ENCODE results near the gene NAT8. TPM values are rescaled to one million over a fixed set of nuclear protein-coding genes. Genes with fewer than 3 reads are reported as not detected.
"Not testable (repeated sequence)": the region's sequence is repeated elsewhere in the genome, so short reads cannot be mapped to it uniquely, and the experiment has no call there.

The NAT8 gene
- total RNA-seq, 2 donors from 2014 or later: not detected

- TF ChIP-seq CTCF (IDR thresholded peaks at IDR 0.05): peak in 3 of 4 experiments; percentile 35 to 49 (median 40)
- H3K9me3 ChIP-seq; H3K4me1 ChIP-seq (replicated peaks); H3K27me3 ChIP-seq (replicated peaks; ENCODE audit: insufficient read depth); intact Hi-C loops (cut with DNase I); H3K27ac ChIP-seq; H3K36me3 ChIP-seq; H3K4me3 ChIP-seq: not testable (repeated sequence)
- DNase-seq (ENCODE audit: low spot score): peak; percentile 47
- WGBS: 21% methylated on average over 5 of the region's 5 CpGs
Measured at GRCh38 chr2:73679951-73680571, 37.8 kb upstream of the NAT8 start.

- H3K4me3 ChIP-seq; H3K36me3 ChIP-seq; H3K4me1 ChIP-seq (replicated peaks); DNase-seq (ENCODE audit: low spot score); H3K27ac ChIP-seq; intact Hi-C loops (cut with DNase I); H3K9me3 ChIP-seq; H3K27me3 ChIP-seq (replicated peaks; ENCODE audit: insufficient read depth): not testable (repeated sequence)
- 54% methylated on average over 2 of the region's 2 CpGs for WGBS
Measured at GRCh38 chr2:73679237-73679636, 37.0 kb upstream of the NAT8 start.

- H3K9me3 ChIP-seq; intact Hi-C loops (cut with DNase I); H3K36me3 ChIP-seq; H3K4me1 ChIP-seq (replicated peaks); DNase-seq (ENCODE audit: low spot score); H3K4me3 ChIP-seq; H3K27ac ChIP-seq; H3K27me3 ChIP-seq (replicated peaks; ENCODE audit: insufficient read depth): not testable (repeated sequence)
- WGBS: 78% methylated on average over 2 of the region's 2 CpGs
Measured at GRCh38 chr2:73678008-73678407, 35.8 kb upstream of the NAT8 start.

GRCh38 chr2:73676211-73676610 is 34.0 kb upstream of the NAT8 start:
- 80% methylated on average over 6 of the region's 6 CpGs for WGBS
- DNase-seq (ENCODE audit: low spot score); H3K36me3 ChIP-seq; H3K27me3 ChIP-seq (replicated peaks; ENCODE audit: insufficient read depth); H3K4me3 ChIP-seq; H3K9me3 ChIP-seq; intact Hi-C loops (cut with DNase I); H3K4me1 ChIP-seq (replicated peaks); H3K27ac ChIP-seq: not testable (repeated sequence)

GRCh38 chr2:73674696-73675157 is 32.5 kb upstream of the NAT8 start:
- WGBS: 63% methylated on average over 1 of the region's 1 CpG
- H3K4me1 ChIP-seq (replicated peaks); H3K4me3 ChIP-seq; H3K36me3 ChIP-seq; H3K27me3 ChIP-seq (replicated peaks; ENCODE audit: insufficient read depth); H3K27ac ChIP-seq; DNase-seq (ENCODE audit: low spot score); intact Hi-C loops (cut with DNase I); H3K9me3 ChIP-seq: not testable (repeated sequence)

- H3K4me3 ChIP-seq; H3K27me3 ChIP-seq (replicated peaks; ENCODE audit: insufficient read depth); H3K9me3 ChIP-seq; H3K27ac ChIP-seq; H3K36me3 ChIP-seq; intact Hi-C loops (cut with DNase I); H3K4me1 ChIP-seq (replicated peaks); DNase-seq (ENCODE audit: low spot score): not testable (repeated sequence)
- 78% methylated on average over 6 of the region's 6 CpGs for WGBS
Measured at GRCh38 chr2:73669976-73670375, 27.8 kb upstream of the NAT8 start.

GRCh38 chr2:73667239-73667638 is 25.0 kb upstream of the NAT8 start:
- DNase-seq (ENCODE audit: low spot score); H3K36me3 ChIP-seq: not testable (repeated sequence)
- 83% methylated on average over 3 of the region's 3 CpGs for WGBS

GRCh38 chr2:73654175-73654574 is 12.0 kb upstream of the NAT8 start:
- Histone ChIP-seq H3K4me1 (replicated peaks) (no peaks in the 10 kb centered on the region), H3K36me3 (no peaks in the 10 kb centered on the region), H3K27ac (no peak overlapping the region), H3K27me3 (replicated peaks; ENCODE audit: insufficient read depth) (no peaks in the 10 kb centered on the region), H3K4me3 (no peak overlapping the region), H3K9me3 (no peaks in the 10 kb centered on the region)
- TF ChIP-seq POLR2A (IDR thresholded peaks at IDR 0.05) (no peak), POLR2AphosphoS5 (IDR thresholded peaks at IDR 0.05) (no peak), CTCF (IDR thresholded peaks at IDR 0.05) (no peak)
- intact Hi-C loops (cut with DNase I): no loop called here
- 42% methylated on average over 2 of the region's 2 CpGs for WGBS
- DNase-seq (ENCODE audit: low spot score): no peak

More at GRCh38 chr2:73667239-73667638, 25.0 kb upstream of the NAT8 start:
- H3K4me1 ChIP-seq (replicated peaks); H3K4me3 ChIP-seq; H3K27me3 ChIP-seq (replicated peaks; ENCODE audit: insufficient read depth); intact Hi-C loops (cut with DNase I); H3K27ac ChIP-seq; H3K9me3 ChIP-seq: not testable (repeated sequence)
